ENCODE measurements around the gene OTOS.

OTOS gene

GRCh38 chr2:240145461-240145860, 5.0 kb upstream of the OTOS start:
- Histone ChIP-seq H3K36me3 (ENCODE audit: control insufficient read depth, low read length) (no peaks in the 10 kb centered on the region), H3K4me1 (ENCODE audit: control insufficient read depth, low read length) (no peaks in the 10 kb centered on the region), H3K9me3 (ENCODE audit: control insufficient read depth, insufficient read depth, low read length) (peaks cover 8% of the 10 kb centered on the region; the same call in 1 of the 2 replicates), H3K4me3 (ENCODE audit: low read length) (no peak overlapping the region), H3K9me2 (replicated peaks; ENCODE audit: control insufficient read depth, low read length) (no peaks in the 10 kb centered on the region), H3K27ac (ENCODE audit: low read depth, low read length) (no peak overlapping the region), H4K20me1 (ENCODE audit: control insufficient read depth, insufficient read depth, low read depth, low read length) (no peaks in the 10 kb centered on the region), H3K27me3 (ENCODE audit: control insufficient read depth, low read length) (no peaks in the 10 kb centered on the region), H3K4me2 (ENCODE audit: low read length) (no peak overlapping the region), H3F3A (ENCODE audit: control insufficient read depth, insufficient read depth) (no peaks in the 10 kb centered on the region; the same call in 1 of the 2 replicates), H3K79me2 (ENCODE audit: control insufficient read depth, low read length) (no peaks in the 10 kb centered on the region)
- no peak for TF ChIP-seq EZH2phosphoT487 (IDR thresholded peaks at IDR 0.05; ENCODE audit: borderline replicate concordance, low read length)
- TF ChIP-seq CTCF (IDR thresholded peaks at IDR 0.05; ENCODE audit: low read depth, low read length, poor library complexity, severe bottlenecking), result no peak

GRCh38 chr2:240144649-240145261, 4.3 kb upstream of the OTOS start:
- peaks cover 8% of the 10 kb centered on the region; the same call in 1 of the 2 replicates for H3K9me3 ChIP-seq (ENCODE audit: control insufficient read depth, insufficient read depth, low read length)
- TF ChIP-seq CTCF (IDR thresholded peaks at IDR 0.05; ENCODE audit: low read depth, low read length, poor library complexity, severe bottlenecking) (no peak), EZH2phosphoT487 (IDR thresholded peaks at IDR 0.05; ENCODE audit: borderline replicate concordance, low read length) (no peak)
- H3F3A ChIP-seq (ENCODE audit: control insufficient read depth, insufficient read depth), result no peaks in the 10 kb centered on the region; the same call in 1 of the 2 replicates
- H3K4me1 ChIP-seq (ENCODE audit: control insufficient read depth, low read length), result no peaks in the 10 kb centered on the region
- H3K79me2 ChIP-seq (ENCODE audit: control insufficient read depth, low read length), result no peaks in the 10 kb centered on the region
- no peaks in the 10 kb centered on the region for H3K9me2 ChIP-seq (replicated peaks; ENCODE audit: control insufficient read depth, low read length)
- no peak overlapping the region for H3K27ac ChIP-seq (ENCODE audit: low read depth, low read length)
- H3K4me3 ChIP-seq (ENCODE audit: low read length), result no peak overlapping the region
- H3K36me3 ChIP-seq (ENCODE audit: control insufficient read depth, low read length), result no peaks in the 10 kb centered on the region
- H4K20me1 ChIP-seq (ENCODE audit: control insufficient read depth, insufficient read depth, low read depth, low read length), result no peaks in the 10 kb centered on the region
- H3K4me2 ChIP-seq (ENCODE audit: low read length), result no peak overlapping the region
- no peaks in the 10 kb centered on the region for H3K27me3 ChIP-seq (ENCODE audit: control insufficient read depth, low read length)

- Histone ChIP-seq H3K9me3 (ENCODE audit: control insufficient read depth, insufficient read depth, low read length) (peaks cover 8% of the 10 kb centered on the region; the same call in 1 of the 2 replicates), H3K9me2 (replicated peaks; ENCODE audit: control insufficient read depth, low read length) (no peaks in the 10 kb centered on the region), H3K27ac (ENCODE audit: low read depth, low read length) (no peak overlapping the region), H3K27me3 (ENCODE audit: control insufficient read depth, low read length) (no peaks in the 10 kb centered on the region), H3K4me2 (ENCODE audit: low read length) (no peak overlapping the region), H3K4me3 (ENCODE audit: low read length) (no peak overlapping the region), H3K79me2 (ENCODE audit: control insufficient read depth, low read length) (no peaks in the 10 kb centered on the region), H3K4me1 (ENCODE audit: control insufficient read depth, low read length) (no peaks in the 10 kb centered on the region), H4K20me1 (ENCODE audit: control insufficient read depth, insufficient read depth, low read depth, low read length) (no peaks in the 10 kb centered on the region), H3F3A (ENCODE audit: control insufficient read depth, insufficient read depth) (no peaks in the 10 kb centered on the region; the same call in 1 of the 2 replicates), H3K36me3 (ENCODE audit: control insufficient read depth, low read length) (no peaks in the 10 kb centered on the region)
- TF ChIP-seq CTCF (IDR thresholded peaks at IDR 0.05; ENCODE audit: low read depth, low read length, poor library complexity, severe bottlenecking), result peak; percentile 89
- no peak for TF ChIP-seq EZH2phosphoT487 (IDR thresholded peaks at IDR 0.05; ENCODE audit: borderline replicate concordance, low read length)
These were observed 3.6 kb upstream of the OTOS start for GRCh38 chr2:240143801-240144648.
